ENCODE data around the gene SRD5A1.

The SRD5A1 gene

DNA sequence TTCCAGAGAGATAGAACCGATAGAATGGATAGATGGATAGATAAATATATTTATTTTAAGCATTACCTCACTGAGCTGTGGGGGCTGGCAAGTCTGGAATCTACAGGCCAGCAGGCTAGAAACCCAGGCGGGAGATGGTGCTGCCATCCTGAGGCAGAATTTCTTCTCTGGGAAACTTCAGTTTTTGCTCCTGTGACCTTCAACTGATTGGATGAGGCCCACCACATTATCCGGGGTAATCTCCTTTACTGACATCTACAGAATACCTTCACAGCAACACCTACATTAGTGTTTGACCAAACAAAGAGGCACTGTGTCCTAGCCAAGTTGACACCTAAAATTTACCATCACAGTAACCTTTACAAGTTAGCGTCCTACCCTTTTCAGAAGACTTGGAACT lies 50.8 kb downstream of the SRD5A1 start:
- DNase-seq (ENCODE audit: low read depth, low spot score), result no peak

DNA sequence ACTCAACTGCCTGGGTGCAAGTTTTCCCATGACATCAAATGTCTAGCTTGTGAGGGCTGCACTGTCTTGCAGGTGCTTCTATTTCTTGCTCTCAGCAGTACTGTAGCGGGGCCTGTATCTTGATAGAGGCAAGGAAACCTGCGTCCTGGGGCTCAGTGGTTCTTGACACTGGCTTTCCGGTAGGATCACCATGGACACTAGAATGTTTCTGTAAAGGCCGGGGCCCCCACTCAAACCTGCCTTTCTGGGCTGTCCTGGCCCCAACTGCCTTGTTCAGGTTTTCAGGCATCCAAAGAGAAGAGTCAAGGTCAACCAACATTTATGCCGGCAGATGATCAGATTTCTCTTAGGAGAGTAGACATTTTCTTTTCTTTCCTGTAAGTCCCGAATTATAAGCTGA lies 53.3 kb downstream of the SRD5A1 start:
- DNase-seq (ENCODE audit: low read depth, low spot score), result no peak

DNA sequence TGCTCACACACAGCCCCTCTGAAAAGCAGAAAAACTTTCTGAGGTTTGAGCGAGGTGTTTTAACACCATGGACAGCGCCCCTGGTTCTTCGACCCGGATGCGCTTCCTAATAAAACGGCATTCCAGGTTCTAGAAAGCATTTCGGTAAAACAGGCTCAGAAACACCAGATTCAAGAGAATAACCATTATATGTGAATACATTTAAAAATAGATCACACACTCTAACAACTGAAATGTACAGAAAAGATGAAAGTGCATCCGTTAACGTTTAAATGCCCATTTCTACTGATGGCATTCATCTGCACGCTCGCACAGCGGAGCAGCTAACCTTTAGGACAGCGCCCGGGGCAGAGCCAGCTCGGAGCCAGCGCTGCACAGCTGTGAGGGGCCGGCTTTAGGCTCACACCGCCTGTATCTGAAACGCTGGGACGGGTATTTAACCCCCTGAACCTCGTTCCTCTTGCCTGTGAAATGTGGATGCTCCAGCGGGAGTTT lies 53.7 kb downstream of the SRD5A1 start:
- DNase-seq (ENCODE audit: low read depth, low spot score), result peak; percentile 82

DNA sequence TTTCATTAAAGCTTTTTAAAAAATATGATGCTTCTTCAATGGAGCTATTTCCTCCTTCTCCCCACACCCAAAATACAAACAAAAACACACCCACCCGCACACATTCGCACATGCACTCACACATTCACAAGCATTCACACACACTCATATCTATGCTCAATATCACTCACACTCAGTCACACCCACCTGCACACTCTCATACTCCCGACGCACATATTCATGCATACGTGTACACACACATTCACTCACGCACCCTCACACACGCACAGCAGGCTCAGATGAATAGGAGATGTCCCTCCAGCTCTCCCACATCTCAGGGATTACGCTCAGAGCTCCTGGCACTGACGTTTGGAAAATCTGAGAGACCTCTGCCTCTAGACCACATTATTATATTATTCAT lies 54.3 kb downstream of the SRD5A1 start:
- DNase-seq (ENCODE audit: low read depth, low spot score), result no peak

DNA sequence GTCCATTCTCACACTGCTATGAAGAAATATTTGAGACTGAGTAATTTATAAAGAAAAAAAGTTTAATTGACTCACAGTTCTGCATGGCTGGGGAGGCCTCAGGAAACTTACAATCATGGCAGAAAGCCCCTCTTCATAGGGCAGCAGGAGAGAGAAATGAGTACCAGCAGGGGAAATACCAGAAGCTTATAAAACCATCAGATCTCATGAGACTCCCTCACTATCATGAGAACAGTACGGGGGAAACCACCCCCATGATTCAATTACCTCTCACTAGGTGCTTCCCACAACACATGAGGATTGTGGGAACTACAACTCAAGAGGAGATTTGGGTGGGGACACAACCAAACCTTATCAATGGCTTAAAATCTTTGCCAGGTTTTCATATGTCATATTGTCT lies 59.7 kb downstream of the SRD5A1 start:
- DNase-seq (ENCODE audit: low read depth, low spot score), result no peak

DNA sequence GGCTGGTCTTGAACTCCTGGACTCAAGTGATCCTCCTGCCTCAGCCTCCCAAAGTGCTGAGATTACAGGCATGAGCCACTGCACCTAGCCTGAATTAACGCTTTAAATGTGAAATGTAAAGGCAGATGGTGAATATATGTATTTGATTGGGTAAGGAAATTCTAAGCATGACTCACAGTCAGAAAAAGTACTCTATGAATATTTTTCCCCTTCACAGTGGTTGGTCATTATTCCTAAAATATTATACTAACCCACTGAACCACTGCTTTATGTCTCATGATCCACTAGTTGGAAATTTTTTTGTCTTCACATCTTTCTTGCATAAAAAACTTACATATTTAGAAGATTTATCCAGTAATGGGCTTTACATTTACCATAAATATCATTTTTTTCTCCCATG lies 65.5 kb downstream of the SRD5A1 start:
- DNase-seq (ENCODE audit: low read depth, low spot score), result no peak

DNA sequence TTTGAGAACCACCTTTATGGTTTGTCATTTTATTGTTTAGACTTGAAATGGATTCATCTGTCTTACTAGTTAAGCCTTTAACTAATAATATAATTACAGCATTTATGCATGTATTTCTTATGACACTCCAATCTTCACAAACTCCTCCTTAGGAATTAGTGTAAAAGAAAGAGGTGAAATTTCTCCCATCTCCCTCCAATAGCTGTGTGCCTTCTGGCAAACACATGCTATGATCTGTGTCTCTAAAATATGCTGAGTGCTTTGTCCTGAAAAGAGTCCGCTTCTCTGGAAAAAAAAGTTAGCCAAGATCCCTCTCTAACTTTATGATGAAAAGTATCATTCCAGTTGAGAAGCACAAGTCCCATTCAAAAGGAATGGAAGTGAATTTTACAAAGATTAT lies 66.1 kb downstream of the SRD5A1 start:
- no peak for DNase-seq (ENCODE audit: low read depth, low spot score)

DNA sequence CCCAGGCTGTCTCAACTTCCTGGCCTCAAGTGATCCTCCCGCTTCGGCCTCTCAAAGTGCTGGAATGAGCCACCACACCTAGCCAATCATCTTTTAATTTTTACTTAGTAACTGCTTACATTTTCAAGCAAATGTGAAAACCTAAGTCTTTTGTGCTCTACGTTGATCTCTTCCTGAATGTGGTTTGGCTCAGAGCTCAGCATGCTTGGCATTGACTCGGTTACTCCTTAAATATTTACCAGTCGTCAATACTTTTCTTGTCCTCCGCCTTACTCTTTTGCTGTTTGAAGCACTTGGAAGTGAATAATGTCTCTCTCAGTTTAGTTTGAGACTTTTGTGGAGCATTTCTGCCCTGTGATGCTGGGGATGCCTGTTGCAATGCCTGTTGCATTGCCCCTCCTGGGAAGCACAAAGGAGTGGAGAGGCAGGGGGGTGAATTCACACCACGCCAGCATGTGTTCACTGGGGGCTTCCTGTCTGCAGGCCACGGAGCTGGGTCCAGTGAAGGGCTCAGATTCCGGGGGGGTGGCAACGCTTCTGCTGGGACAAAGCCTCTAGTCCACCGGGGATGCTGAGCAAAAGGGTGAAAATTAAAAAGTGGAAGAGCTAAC lies 66.9 kb downstream of the SRD5A1 start:
- peak; percentile 57 for DNase-seq (ENCODE audit: low read depth, low spot score)

DNA sequence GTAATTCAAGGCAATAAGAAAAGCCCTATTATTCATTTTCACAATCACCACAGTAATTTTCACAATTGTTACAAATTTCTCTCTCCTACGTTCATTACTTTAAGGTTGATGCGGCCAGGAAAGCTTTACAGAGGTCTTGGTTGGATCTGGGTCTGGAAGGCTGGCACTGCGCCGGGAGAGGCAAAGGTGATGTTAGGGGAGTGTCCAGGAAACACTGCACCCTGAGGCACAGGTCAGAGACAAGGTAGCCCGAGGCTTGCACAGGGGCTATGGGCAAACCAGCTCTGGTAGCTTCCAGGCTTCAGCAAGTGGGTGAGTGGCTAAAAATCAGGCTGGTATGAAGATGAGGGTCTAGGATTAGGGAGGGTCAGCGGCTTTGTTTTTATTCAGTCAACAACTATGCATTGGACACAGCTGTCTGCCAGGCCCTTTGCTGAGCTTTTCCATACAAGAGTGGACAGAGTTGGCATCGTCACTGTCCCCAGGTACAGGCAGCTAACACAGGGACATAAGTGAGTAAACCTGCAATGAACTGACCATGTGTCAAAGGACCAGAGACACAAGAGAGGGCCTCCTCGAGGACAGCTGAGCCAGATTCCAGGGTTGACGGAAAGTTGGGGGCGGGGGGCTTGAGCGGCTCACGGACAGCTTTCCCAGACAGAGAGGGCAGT lies 67.6 kb downstream of the SRD5A1 start:
- DNase-seq (ENCODE audit: low read depth, low spot score), result no peak

DNA sequence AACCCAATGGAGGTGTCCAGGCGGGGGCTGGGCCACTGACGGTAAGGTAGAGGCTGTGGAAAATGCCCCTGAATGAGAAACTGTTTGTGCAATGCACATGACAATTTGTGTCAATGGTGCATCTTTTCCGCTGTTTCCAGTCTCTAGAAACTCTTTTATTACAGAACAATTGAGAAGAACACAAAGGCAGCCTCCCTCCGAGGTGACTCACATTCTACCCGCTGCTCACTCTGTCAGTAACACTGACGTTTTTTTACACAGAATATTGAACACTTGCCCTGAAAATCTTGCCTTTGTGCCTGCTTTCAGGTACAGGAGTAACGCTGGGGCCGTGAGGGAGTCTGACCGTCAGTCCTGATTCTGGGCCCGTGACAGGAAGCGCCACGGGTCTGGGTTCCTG lies 68.3 kb downstream of the SRD5A1 start:
- peak; percentile 49 for DNase-seq (ENCODE audit: low read depth, low spot score)

DNA sequence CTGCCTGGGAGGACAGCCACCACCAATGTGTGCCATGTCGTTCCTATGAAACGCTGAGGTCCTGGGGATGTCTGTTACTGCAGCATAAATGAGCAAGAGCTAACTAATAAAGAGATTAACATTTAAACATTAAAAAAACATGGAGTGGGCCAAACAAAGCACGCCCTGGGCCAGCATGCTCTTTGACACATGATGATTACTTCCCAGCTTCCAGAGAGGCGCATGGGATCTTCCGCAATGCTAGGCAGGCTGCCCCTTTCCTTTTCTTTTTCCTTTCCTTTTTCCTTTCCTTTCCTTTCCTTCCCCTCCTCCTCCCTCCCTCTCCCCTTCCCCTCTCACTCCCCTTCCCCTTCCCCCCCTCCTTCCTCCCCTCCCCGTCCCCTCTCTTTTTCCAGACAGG lies 69.4 kb downstream of the SRD5A1 start:
- no peak for DNase-seq (ENCODE audit: low read depth, low spot score)

DNA sequence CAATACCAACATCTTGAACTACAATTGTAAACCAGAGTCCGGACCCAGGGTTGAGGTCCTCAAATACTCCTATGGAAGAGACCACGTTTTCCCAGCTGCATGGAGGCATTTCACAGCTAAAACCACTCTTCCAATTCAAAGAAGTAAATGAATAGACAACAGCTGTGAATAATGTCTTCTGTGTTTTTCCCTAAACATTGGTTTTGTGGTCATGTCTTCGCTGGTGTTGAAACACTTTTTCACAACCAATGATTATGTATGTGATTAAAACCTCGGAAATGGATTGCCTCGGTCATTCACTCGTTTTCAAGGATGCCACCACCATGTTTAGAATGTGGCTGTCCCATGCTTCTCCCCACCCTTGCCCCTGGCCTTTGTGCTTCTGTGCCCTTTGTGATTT lies 70.6 kb downstream of the SRD5A1 start:
- peak; percentile 36 for DNase-seq (ENCODE audit: low read depth, low spot score)

DNA sequence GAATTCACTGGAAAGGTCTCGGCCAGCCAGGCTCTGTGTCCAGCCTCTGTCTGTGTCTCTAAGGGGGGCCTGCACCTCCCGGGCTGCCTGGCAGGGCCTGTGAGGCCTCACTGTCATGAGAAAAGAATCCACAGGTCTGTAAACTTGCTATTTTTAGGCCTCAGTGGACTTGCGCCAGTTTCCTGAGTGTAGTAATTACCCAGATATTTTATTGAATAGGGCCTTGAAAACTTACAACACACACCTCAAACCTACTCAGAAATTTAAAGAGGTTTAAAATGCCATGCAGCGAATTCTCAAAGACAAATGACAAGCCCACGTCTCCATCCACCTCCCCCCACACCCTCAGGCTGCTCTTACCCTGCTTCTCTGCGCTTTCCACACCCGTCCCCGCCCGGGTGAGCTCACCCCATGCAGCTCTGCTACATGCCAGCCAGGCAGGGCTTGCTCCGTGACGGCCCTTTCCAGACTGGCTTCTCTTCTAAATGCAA lies 71.2 kb downstream of the SRD5A1 start:
- peak; percentile 91 for DNase-seq (ENCODE audit: low read depth, low spot score)

DNA sequence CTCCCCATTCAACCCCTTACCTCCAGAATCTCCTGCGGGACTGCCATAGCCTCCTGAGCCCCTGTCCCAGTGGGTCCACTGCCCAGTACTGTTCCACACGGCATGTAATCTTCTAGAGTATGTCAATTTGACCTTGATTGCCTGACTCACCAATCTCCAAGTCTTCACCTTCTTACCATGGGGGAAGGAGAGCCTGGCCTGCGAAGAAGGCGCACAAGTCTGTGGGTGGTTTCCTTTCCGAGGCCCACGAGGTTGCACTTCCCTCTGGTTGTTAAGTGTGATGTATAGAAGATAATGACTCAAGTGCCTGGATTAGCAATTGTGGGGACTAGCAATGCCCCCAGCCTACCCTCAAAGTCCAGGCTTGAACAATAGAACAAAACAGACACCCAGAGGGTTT lies 71.8 kb downstream of the SRD5A1 start:
- DNase-seq (ENCODE audit: low read depth, low spot score), result no peak

DNA sequence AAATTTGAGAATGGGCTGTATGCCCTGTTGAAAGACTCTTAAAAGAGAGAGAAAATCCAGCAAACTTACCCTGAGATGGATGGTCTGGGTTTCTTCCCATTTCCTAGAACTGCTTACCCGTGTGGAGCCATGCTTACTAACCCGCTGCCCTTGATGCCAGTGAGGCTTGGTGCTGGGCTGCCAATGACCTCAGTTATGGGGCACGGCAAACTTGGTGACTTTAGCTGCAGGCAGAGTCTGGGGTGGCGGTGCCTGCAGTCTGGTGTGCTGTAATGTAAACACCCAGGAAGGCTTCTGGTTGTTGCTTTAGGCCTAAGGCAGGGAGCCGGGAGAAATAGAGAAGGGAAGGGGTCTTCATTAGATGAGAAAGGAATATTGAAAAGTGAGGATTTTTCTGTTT lies 72.7 kb downstream of the SRD5A1 start:
- DNase-seq (ENCODE audit: low read depth, low spot score), result no peak

DNA sequence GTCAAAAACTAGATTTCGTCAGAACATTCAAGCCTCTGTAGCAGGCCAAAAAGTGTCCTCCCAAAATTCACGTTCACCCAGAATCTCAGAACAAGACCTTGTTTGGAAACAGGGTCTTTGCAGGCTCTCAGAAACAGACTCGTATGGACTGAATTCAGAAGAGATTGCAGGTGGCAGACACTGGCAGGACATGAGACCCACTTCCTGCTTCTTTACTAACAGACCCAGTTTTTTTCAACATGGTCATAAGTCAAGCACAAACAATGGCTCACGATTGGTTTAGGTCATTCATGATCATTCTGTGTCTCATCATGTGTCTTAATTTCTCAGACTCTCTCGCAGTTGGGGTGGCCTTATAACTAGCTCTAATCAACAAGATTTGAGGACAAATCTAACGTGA lies 74.6 kb downstream of the SRD5A1 start:
- no peak for DNase-seq (ENCODE audit: low read depth, low spot score)

DNA sequence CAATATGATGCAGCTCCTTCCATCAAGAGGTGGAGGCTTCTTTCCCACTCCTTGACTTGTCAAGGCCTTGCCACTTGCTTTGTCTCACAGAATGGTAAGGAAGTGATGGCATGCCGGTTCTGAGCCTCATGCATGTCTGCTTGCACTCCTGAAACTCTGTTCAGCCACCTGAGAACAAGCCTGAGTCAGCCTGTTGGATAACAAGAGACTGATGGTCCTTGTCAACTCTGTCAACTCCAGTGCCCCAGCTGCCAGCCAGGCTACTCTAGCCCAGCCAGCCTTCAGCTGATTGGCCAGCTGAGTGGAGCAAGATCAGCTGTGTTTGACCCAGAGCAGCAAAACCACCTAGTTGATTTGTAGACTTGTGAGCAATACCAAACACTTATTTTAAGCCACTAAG lies 75.6 kb downstream of the SRD5A1 start:
- DNase-seq (ENCODE audit: low read depth, low spot score), result no peak

DNA sequence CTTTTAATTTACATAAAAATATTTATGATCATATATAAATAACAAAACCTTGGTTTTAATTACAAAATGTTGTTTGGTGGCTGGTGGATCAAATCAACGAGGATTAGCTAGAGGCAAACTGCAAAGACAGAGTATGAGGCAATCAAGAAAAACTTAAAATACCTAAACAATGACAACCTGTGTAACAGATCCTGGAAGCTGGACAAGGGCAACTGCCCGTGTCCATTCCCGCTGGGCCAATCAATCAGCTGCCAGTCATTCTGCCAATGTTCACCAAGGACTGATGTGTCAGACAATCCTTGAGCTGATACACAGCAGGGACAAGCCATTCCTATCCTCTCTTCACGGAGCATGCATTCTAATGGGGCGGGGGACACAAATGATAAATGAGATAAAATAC lies 76.8 kb downstream of the SRD5A1 start:
- no peak for DNase-seq (ENCODE audit: low read depth, low spot score)

DNA sequence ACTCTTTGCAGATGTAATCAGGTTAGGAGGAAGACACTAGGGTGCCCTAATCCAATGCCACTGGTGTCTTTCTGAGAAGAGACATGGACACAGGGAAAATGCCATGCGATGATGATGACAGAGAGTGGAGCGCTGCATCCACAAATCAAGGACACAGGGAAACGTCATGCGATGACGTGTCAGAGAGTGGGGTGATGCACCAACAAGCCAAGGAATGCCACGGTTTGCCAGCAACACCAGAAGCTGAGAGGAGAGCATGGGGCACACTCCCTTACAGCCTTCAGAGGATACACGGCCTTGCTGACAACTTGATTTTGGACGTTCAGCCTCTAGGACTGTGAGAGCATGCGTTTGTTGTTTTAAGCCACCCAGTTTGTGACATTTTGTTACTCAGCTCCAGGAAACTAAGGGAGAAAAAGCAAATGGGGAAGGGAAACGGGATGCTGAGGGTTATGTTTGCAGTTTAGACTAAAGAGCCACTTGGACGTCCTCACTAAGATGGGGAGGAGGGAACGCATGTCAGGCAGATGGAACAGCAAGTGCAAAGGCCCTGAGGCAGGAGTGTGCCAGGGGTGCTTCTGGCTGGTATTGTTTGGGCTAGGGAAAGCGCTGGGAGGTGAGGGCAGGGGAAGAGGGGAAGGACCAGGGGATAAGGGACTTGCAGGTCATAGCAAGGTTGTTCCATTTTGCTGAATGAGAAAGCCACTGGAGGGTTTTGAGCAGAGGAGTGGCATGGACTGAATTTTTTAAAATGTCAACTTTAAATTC lies 77.5 kb downstream of the SRD5A1 start:
- no peak for DNase-seq (ENCODE audit: low read depth, low spot score)

DNA sequence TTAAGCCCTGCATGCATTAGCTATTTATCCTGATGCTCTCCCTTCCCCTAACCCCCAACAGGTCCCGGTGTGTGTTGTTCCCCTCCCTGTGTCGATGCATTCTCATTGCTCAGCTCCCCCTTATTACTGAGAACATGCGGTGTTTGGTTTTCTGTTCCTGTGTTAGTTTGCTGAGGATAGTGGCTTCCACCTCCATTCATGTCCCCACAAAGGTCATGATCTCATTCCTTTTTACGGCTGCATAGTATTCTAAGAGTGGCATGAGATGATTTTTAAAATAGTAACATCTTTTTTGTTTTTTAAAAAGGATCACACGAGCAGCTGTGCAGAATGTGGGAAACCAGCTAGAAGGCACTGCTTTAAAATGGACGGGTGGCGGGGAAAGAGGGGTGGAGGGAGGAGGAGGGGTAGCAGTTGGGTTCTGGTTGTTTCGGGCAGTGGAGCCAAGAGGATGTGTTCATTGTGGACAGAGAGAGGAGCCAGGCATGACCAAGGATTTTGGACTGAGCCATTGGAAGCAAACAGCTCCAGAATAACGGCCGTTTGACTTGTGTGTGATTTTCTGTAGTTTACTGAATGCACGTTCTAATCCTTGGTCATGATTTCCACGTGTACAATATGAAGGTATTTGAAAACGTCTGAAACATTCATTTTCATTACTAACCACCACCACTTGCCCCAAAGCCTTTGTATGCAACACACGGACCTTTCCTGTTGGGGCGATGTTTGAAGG lies 78.3 kb downstream of the SRD5A1 start:
- no peak for DNase-seq (ENCODE audit: low read depth, low spot score)

DNA sequence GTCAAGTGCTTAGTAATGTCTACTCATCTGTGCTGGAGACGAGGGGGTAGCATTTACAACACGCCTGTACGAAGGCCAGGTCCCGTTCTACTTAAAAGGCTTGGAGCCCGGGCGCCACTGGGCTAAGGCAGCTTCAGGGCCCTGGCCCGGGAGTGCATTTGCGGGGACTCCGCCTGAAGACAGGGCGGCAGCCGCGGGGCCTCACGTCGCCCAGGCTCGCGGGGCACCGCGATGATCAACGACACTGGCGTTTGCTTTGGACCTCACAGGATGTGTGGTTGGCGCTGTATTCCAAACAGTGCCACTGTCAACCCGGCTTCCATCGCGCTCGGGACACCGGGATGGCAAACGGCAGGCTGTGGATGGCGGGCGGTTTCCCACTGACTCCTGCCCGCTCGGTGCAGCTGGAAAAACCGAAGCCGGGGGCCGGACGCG lies 78.9 kb downstream of the SRD5A1 start:
- peak; percentile 72 for DNase-seq (ENCODE audit: low read depth, low spot score)
